ENCODE measurements around the gene PCDH12. TPM values are rescaled to one million over a fixed set of nuclear protein-coding genes. Genes with fewer than 3 reads are reported as not detected.

Gene PCDH12
- polyA plus RNA-seq, 1 of the 3 experiments (the other 2 are of a cell fraction), result 0.02 TPM

GRCh38 chr5:141958546-141959172 lies 657 bp upstream of the PCDH12 start:
- Histone ChIP-seq H3K27me3 (ENCODE audit: insufficient read depth) (no peaks in the 10 kb centered on the region), H3K9me2 (no peaks in the 10 kb centered on the region), H3F3A (replicated peaks; ENCODE audit: insufficient read depth) (no peaks in the 10 kb centered on the region), H3K4me2 (no peak overlapping the region), H3K27ac (ENCODE audit: low read depth in 2 of 2, low read length in 1 of 2) (no peak overlapping the region), H3K9me3 (no peaks in the 10 kb centered on the region), H3K4me3 (ENCODE audit: low read depth in 2 of 2, low read length in 1 of 2) (no peak overlapping the region), H3K36me3 (replicated peaks in 1 of 2; ENCODE audit: control insufficient read depth in 1 of 2, insufficient read depth in 2 of 2, low read length in 1 of 2) (no peaks in the 10 kb centered on the region), H4K20me1 (ENCODE audit: insufficient read depth) (no peaks in the 10 kb centered on the region), H2AFZ (ENCODE audit: low read depth) (no peak overlapping the region), H3K9ac (no peak overlapping the region), H3K4me1 (ENCODE audit: control insufficient read depth in 1 of 2, insufficient read depth in 2 of 2, low read depth in 1 of 2, low read length in 1 of 2) (peaks cover 0 to 17% of the 10 kb centered on the region in 2 experiments; a peak in 2 of 4 replicates), H3K79me2 (ENCODE audit: insufficient read depth) (no peaks in the 10 kb centered on the region)
- DNase-seq, result no peak
- TF ChIP-seq RCOR1 (IDR thresholded peaks at IDR 0.05; ENCODE audit: low read length) (no peak), USF2 (IDR thresholded peaks at IDR 0.05; ENCODE audit: borderline replicate concordance, low read depth, low read length) (no peak), TEAD4 (IDR thresholded peaks at IDR 0.05; ENCODE audit: borderline replicate concordance, insufficient read depth) (no peak), NRF1 (IDR thresholded peaks at IDR 0.05; ENCODE audit: low read depth, low read length) (no peak), USF1 (IDR thresholded peaks at IDR 0.05; ENCODE audit: borderline replicate concordance, low read depth) (no peak), RXRA (IDR thresholded peaks at IDR 0.05; ENCODE audit: borderline replicate concordance, low read depth) (no peak), FOXM1 (IDR thresholded peaks at IDR 0.05; ENCODE audit: low read depth) (no peak), GATA2 (CRISPR knock-in tag; IDR thresholded peaks at IDR 0.05) (no peak), CHD2 (IDR thresholded peaks at IDR 0.05; ENCODE audit: low read length, partially characterized antibody) (no peak), MXI1 (IDR thresholded peaks at IDR 0.05; ENCODE audit: low read depth, low read length) (no peak), NFIC (IDR thresholded peaks at IDR 0.05; ENCODE audit: borderline replicate concordance) (no peak), FOXJ3 (CRISPR knock-in tag; IDR thresholded peaks at IDR 0.05) (no peak), SMC3 (IDR thresholded peaks at IDR 0.05; ENCODE audit: low read depth, low read length) (no peak), JUND (IDR thresholded peaks at IDR 0.05) (no peak), MAX (IDR thresholded peaks at IDR 0.05; ENCODE audit: low read depth) (no peak), RFX5 (IDR thresholded peaks at IDR 0.05; ENCODE audit: low read length) (no peak), FOSL2 (IDR thresholded peaks at IDR 0.05; ENCODE audit: borderline replicate concordance, low read depth) (no peak)
- TF ChIP-seq, protein P1, sequence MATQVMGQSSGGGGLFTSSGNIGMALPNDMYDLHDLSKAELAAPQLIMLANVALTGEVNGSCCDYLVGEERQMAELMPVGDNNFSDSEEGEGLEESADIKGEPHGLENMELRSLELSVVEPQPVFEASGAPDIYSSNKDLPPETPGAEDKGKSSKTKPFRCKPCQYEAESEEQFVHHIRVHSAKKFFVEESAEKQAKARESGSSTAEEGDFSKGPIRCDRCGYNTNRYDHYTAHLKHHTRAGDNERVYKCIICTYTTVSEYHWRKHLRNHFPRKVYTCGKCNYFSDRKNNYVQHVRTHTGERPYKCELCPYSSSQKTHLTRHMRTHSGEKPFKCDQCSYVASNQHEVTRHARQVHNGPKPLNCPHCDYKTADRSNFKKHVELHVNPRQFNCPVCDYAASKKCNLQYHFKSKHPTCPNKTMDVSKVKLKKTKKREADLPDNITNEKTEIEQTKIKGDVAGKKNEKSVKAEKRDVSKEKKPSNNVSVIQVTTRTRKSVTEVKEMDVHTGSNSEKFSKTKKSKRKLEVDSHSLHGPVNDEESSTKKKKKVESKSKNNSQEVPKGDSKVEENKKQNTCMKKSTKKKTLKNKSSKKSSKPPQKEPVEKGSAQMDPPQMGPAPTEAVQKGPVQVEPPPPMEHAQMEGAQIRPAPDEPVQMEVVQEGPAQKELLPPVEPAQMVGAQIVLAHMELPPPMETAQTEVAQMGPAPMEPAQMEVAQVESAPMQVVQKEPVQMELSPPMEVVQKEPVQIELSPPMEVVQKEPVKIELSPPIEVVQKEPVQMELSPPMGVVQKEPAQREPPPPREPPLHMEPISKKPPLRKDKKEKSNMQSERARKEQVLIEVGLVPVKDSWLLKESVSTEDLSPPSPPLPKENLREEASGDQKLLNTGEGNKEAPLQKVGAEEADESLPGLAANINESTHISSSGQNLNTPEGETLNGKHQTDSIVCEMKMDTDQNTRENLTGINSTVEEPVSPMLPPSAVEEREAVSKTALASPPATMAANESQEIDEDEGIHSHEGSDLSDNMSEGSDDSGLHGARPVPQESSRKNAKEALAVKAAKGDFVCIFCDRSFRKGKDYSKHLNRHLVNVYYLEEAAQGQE (IDR thresholded peaks at IDR 0.05; ENCODE audit: low read depth, low read length), result no peak
- TF ChIP-seq, protein P2, sequence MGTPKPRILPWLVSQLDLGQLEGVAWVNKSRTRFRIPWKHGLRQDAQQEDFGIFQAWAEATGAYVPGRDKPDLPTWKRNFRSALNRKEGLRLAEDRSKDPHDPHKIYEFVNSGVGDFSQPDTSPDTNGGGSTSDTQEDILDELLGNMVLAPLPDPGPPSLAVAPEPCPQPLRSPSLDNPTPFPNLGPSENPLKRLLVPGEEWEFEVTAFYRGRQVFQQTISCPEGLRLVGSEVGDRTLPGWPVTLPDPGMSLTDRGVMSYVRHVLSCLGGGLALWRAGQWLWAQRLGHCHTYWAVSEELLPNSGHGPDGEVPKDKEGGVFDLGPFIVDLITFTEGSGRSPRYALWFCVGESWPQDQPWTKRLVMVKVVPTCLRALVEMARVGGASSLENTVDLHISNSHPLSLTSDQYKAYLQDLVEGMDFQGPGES (IDR thresholded peaks at IDR 0.05; ENCODE audit: low read depth, low read length), result no peak
- TF ChIP-seq, protein P3, sequence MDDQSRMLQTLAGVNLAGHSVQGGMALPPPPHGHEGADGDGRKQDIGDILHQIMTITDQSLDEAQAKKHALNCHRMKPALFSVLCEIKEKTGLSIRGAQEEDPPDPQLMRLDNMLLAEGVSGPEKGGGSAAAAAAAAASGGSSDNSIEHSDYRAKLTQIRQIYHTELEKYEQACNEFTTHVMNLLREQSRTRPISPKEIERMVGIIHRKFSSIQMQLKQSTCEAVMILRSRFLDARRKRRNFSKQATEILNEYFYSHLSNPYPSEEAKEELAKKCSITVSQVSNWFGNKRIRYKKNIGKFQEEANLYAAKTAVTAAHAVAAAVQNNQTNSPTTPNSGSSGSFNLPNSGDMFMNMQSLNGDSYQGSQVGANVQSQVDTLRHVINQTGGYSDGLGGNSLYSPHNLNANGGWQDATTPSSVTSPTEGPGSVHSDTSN (IDR thresholded peaks at IDR 0.05), result no peak
- CTCF ChIA-PET, result interaction anchor here (1.0 to 9.7 kb wide), 15 partner anchors 11 to 300 kb away, joined by 3 to 325 read pairs (median 39); partner anchors contain the start of genes DELE1, PCDH1 and RNF14
- POLR2A ChIA-PET, result no interaction called here
- WGBS (ENCODE audit: low lambda C conversion rate), result 66% methylated on average over 7 of the region's 8 CpGs

Measured in SK-N-SH (cell line).